ENCODE results near the gene UBE2QL1. TPM values are rescaled to one million over a fixed set of nuclear protein-coding genes. Genes with fewer than 3 reads are reported as not detected.

The UBE2QL1 gene
- total RNA-seq, 1 experiment from 2014 or later: 0.11 TPM

DNA sequence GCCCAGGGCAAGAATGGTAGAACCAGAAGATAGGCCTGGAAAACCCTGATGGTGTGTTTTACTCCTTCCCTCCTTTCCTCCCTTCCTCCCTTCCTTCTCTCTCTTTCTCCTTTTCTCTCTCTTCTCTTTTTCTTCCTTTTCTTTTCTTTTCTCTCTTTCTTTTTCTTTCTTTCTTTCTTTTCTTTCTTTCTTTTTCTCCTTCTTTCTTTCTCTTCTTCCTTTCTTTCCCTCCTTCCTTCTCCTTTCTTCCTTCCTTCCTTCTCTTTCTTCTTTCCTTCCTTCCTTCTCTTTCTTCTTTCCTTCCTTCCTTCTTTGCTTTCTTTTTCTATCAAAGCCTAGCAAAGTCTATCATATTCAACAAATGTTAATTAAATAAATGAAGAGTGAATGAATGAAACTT lies 24.0 kb upstream of the UBE2QL1 start:
- no peak for DNase-seq
- H3K27me3 Mint-ChIP-seq (ENCODE audit: low read depth): peaks cover 36% of the 10 kb centered on the region
- no peak overlapping the region for H3K4ac ChIP-seq (ENCODE audit: low read depth, low read length)
- H2BK20ac ChIP-seq (ENCODE audit: low read depth, low read length, poor library complexity, severe bottlenecking): no peak overlapping the region
- no peak overlapping the region for H4K5ac ChIP-seq (ENCODE audit: insufficient read length, low read depth, low read length)
- H4K20me1 ChIP-seq (ENCODE audit: control insufficient read depth, insufficient read depth, insufficient read length): no peaks in the 10 kb centered on the region
- H3K23me2 ChIP-seq (ENCODE audit: insufficient read length, low read depth, low read length, poor library complexity, severe bottlenecking): no peaks in the 10 kb centered on the region
- no peaks in the 10 kb centered on the region for H3K27me3 ChIP-seq (ENCODE audit: insufficient read depth, low read length)
- H3K27ac ChIP-seq (ENCODE audit: insufficient read length, low read depth, low read length): no peak overlapping the region
- H3K18ac ChIP-seq (ENCODE audit: insufficient read length, low read depth, low read length): no peak overlapping the region
- H3K27ac Mint-ChIP-seq: no peak overlapping the region; a peak in 1 of 7 replicates
- H4K91ac ChIP-seq (ENCODE audit: insufficient read length, low read depth, low read length): no peak overlapping the region
- H2BK12ac ChIP-seq (ENCODE audit: insufficient read length, low read depth, low read length): no peak overlapping the region
- no peak overlapping the region for H4K8ac ChIP-seq (replicated peaks; ENCODE audit: insufficient read length, low read depth, low read length)
- H2BK120ac ChIP-seq (ENCODE audit: low read depth, low read length, poor library complexity, severe bottlenecking): no peak overlapping the region
- H3K9me3 ChIP-seq (ENCODE audit: control insufficient read depth, low read depth, low read length): no peaks in the 10 kb centered on the region
- no peak overlapping the region for H3K4me3 Mint-ChIP-seq
- H3K14ac ChIP-seq (ENCODE audit: insufficient read depth, low read length): no peak overlapping the region
- H3K79me1 ChIP-seq (ENCODE audit: insufficient read depth, low read depth, low read length, poor library complexity, severe bottlenecking): no peaks in the 10 kb centered on the region
- H3K36me3 Mint-ChIP-seq (ENCODE audit: insufficient read depth in 1 of 3, low read depth in 3 of 3): no peaks in the 10 kb centered on the region; a peak in 2 of 7 replicates
- H3K4me1 Mint-ChIP-seq: no peaks in the 10 kb centered on the region
- TF ChIP-seq CTCF (conservative IDR thresholded peaks at IDR 0.05): no peak
- H2AFZ ChIP-seq (ENCODE audit: low read length): no peak overlapping the region
- H3K9ac ChIP-seq (ENCODE audit: extremely low read depth, insufficient read length, low read length): no peak overlapping the region
- H3K4me1 ChIP-seq (ENCODE audit: insufficient read depth, low read length): no peaks in the 10 kb centered on the region
- no peak overlapping the region for H2BK5ac ChIP-seq (ENCODE audit: insufficient read length, low read length)
- peaks cover 10 to 11% of the 10 kb centered on the region in 2 experiments for H3K9me3 Mint-ChIP-seq
- H3T11ph ChIP-seq (ENCODE audit: low read length): no peak overlapping the region
- no peak overlapping the region for H2AK5ac ChIP-seq (ENCODE audit: insufficient read length, low read length)
- no peak overlapping the region for H3K4me2 ChIP-seq (ENCODE audit: insufficient read depth, insufficient read length, low read length)
- H3K56ac ChIP-seq (ENCODE audit: insufficient read length, low read depth, low read length): no peak overlapping the region
- H3K23ac ChIP-seq (ENCODE audit: insufficient read length, low read depth, low read length): no peak overlapping the region
- H2BK15ac ChIP-seq (ENCODE audit: low read depth, low read length): no peak overlapping the region
- H3K79me2 ChIP-seq (ENCODE audit: insufficient read depth, low read length): no peaks in the 10 kb centered on the region
